Activated CD4-positive, CD25-positive, alpha-beta regulatory T cell treated with anti-CD3 and anti-CD28 coated beads, Interleukin-2, amount 50 U/mL, for 16 hours (primary cell): ENCODE results near the gene REG3G.
"Not testable (repeated sequence)": the region's sequence is repeated elsewhere in the genome, so short reads cannot be mapped to it uniquely, and the experiment has no call there.

Source experiments
- DNase-seq: peaks from one replicate; pipeline ENCODE4 v3.0.0-alpha.2; 2020; ENCODE audit warnings: low read depth, low spot score

REG3G gene

GRCh38 chr2:79016342-79016741, 9.2 kb upstream of the REG3G start:
- DNase-seq, result no peak

GRCh38 chr2:79026061-79026460, 559 bp downstream of the REG3G start:
- DNase-seq, result no peak

- no peak for DNase-seq
Observed at GRCh38 chr2:79039944-79040343, 14.4 kb downstream of the REG3G start.

GRCh38 chr2:79041032-79041448, 15.5 kb downstream of the REG3G start:
- no peak for DNase-seq

DNA sequence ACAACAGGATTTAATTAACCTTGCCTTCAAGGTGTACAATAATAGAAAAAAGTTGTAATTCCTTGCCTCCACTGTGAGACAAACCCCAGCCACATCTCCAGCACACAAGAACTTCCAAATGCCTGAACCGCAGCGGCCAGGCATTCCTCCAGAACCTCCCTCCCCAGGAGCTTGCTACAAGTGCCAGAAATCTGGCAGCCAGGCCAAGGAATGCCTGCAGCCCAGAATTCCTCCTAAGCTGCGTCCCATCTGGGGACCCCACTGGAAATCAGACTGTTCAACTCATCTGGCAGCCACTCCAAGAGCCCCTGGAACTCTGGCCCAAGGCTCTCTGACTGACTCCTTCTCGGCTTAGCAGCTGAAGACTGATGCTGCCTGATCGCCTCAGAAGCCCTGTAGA, 28.0 kb downstream of the REG3G start:
- DNase-seq, result not testable (repeated sequence)

GRCh38 chr2:79054769-79055168, 29.3 kb downstream of the REG3G start:
- DNase-seq, result not testable (repeated sequence)

GRCh38 chr2:79065201-79065600, 39.7 kb downstream of the REG3G start:
- no peak for DNase-seq

DNA sequence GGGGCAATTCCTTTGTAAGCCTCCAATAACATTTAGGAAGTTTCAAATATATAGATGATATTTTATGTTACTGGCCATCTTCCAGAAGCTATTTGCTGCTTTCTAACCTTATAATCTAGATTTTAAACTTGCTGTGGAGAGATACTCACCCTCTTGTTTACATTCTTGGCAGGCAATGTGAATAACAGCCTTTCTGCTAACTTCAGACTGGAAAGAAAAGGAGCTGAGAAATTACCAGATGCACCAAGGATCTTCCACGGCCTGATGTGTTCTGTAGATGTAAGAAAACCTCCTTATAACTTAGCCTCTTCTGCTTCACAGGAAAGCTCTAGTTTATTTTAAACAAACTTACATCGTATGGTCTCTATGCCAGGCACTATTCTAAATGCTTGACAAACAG, 45.6 kb downstream of the REG3G start:
- DNase-seq, result no peak
